T-helper 2 cell treated with Interferon-gamma antibody and Interleukin-4, amounts not matched to agents 5 μg/mL and 100 μg/mL, for 36 hours (primary cell): ENCODE data around the gene PPIP5K1.
"Not testable (repeated sequence)": the region's sequence is repeated elsewhere in the genome, so short reads cannot be mapped to it uniquely, and the experiment has no call there.

ENCODE experiments used
- DNase-seq: peaks from one replicate; pipeline ENCODE4 v3.0.0; 2021; ENCODE audit warnings: low spot score
- H3K27ac Mint-ChIP-seq: one replicate; pipeline ENCODE4 v1.8.0; 2021; ENCODE audit warnings: mild to moderate bottlenecking, mixed read lengths
- H3K27me3 Mint-ChIP-seq: one replicate; pipeline ENCODE4 v1.8.0; 2021; ENCODE audit warnings: low read depth, mixed read lengths
- H3K36me3 Mint-ChIP-seq: one replicate; pipeline ENCODE4 v1.8.0; 2021; ENCODE audit warnings: low read depth, mixed read lengths
- H3K4me1 Mint-ChIP-seq: one replicate; pipeline ENCODE4 v1.8.0; 2021; ENCODE audit warnings: low read depth, mixed read lengths
- H3K4me3 Mint-ChIP-seq: one replicate; pipeline ENCODE4 v1.8.0; 2022; ENCODE audit warnings: mild to moderate bottlenecking, moderate library complexity, mixed read lengths
- H3K9me3 Mint-ChIP-seq: one replicate; pipeline ENCODE4 v1.8.0; 2021; ENCODE audit warnings: mixed read lengths

PPIP5K1 gene

DNA sequence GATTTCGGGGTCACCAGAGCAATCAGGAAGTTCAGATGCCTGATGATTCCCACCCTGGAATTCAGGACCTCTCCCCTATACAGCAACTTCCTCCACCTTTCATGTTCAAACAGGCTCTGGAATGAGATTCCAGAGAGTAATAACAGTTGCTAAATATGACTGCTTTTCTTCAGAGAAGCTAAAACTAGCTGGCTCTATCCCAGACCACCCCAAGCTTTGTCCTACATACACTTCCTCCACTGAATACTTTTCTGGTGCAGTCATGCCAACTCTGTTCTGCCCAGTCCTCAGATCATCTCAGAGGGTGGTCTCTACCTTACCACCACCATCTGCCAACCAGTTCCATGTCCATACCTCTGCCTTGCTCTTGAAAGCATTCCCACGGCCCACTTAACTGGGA, 23.4 kb downstream of the PPIP5K1 start:
- not testable (repeated sequence) for H3K4me3 Mint-ChIP-seq, H3K27ac Mint-ChIP-seq, H3K9me3 Mint-ChIP-seq, H3K4me1 Mint-ChIP-seq, H3K27me3 Mint-ChIP-seq, DNase-seq, H3K36me3 Mint-ChIP-seq

DNA sequence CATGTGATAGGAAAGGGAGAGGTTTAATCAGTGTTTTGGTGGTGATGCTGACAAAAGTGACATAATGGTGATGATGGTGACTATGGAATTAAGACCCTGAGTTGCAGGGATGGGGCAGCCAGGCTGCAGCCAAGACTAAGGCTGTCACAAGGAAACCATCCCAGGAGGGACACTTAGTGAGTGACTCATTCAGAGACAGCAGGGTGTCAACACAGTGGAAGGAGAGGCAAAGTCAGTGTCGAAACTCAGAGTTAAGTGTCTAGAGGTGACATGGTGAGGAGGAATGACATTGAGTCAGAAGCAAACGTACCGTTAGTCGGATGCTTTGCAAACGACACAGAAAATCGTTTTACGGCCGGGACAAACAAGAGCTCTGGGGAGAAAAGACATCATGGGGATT, 26.2 kb downstream of the PPIP5K1 start:
- not testable (repeated sequence) for H3K27ac Mint-ChIP-seq, H3K36me3 Mint-ChIP-seq, H3K9me3 Mint-ChIP-seq, H3K27me3 Mint-ChIP-seq, H3K4me3 Mint-ChIP-seq, H3K4me1 Mint-ChIP-seq, DNase-seq

DNA sequence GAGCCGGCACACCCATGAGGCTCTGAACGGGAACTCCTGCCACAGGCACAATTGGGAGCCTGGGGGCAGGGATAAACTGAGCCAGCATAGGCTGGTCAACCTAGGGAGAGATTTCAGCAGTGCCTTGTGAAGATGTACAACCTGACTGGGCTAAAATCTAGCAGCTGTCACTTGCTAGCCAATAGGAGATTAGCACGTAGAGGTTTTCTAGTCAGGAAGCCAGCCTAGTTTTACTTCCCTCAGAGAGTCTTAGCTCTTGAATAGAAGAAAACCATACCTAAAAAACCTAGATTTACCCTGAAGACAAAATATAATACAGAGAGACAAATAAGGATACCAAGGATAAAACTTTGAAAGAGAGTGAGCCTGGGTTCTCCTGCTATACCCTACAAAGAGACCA, 27.3 kb downstream of the PPIP5K1 start:
- H3K36me3 Mint-ChIP-seq, H3K4me3 Mint-ChIP-seq, H3K9me3 Mint-ChIP-seq, DNase-seq, H3K27ac Mint-ChIP-seq, H3K4me1 Mint-ChIP-seq, H3K27me3 Mint-ChIP-seq: not testable (repeated sequence)

DNA sequence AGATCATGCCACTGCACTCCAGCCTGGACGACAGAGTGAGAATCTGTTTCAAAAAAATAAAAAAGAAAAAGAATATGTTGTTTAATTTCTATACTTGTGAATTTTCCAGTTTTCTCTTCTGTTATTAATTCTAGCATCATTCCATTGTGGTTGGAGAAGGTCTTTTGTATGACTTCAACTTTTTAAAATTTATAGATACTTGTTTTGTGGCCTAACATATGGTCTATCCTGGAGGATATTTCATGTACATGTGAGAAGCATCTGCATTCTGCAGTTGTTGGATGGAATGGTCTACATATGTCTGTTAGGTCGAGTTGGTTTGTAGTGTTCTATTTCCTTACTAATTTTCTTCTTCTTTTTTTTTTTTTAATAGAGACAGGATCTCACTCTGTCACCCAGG, 37.0 kb downstream of the PPIP5K1 start:
- H3K27me3 Mint-ChIP-seq, result no peaks in the 10 kb centered on the region
- H3K36me3 Mint-ChIP-seq, result peaks cover 3% of the 10 kb centered on the region
- H3K4me3 Mint-ChIP-seq, result no peak overlapping the region
- H3K27ac Mint-ChIP-seq, result no peak overlapping the region
- DNase-seq, result no peak
- no peaks in the 10 kb centered on the region for H3K9me3 Mint-ChIP-seq
- H3K4me1 Mint-ChIP-seq, result no peaks in the 10 kb centered on the region

DNA sequence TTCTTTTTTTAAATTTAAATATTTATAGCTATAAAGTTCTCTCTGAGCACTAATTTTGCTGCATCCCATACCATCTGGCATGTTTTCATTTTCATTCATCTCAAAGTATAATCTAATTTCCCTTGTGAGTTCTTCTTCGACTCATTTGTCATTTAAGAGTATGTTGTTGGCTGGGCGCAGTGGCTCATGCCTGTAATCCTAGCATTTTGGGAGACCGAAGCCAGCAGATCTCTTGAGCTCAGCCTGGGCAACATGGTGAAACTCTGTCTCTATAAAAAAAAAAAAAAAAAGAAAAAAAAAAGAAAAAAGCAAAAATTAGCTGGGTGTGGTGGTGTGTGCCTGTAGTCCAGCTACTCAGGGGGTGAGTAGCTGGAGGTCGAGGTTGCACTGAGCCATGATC, 37.8 kb downstream of the PPIP5K1 start:
- Mint-ChIP-seq H3K36me3 (peaks cover 3% of the 10 kb centered on the region), H3K4me1 (no peaks in the 10 kb centered on the region), H3K4me3 (no peak overlapping the region), H3K27ac (no peak overlapping the region), H3K27me3 (no peaks in the 10 kb centered on the region), H3K9me3 (peaks cover 5% of the 10 kb centered on the region)
- no peak for DNase-seq

DNA sequence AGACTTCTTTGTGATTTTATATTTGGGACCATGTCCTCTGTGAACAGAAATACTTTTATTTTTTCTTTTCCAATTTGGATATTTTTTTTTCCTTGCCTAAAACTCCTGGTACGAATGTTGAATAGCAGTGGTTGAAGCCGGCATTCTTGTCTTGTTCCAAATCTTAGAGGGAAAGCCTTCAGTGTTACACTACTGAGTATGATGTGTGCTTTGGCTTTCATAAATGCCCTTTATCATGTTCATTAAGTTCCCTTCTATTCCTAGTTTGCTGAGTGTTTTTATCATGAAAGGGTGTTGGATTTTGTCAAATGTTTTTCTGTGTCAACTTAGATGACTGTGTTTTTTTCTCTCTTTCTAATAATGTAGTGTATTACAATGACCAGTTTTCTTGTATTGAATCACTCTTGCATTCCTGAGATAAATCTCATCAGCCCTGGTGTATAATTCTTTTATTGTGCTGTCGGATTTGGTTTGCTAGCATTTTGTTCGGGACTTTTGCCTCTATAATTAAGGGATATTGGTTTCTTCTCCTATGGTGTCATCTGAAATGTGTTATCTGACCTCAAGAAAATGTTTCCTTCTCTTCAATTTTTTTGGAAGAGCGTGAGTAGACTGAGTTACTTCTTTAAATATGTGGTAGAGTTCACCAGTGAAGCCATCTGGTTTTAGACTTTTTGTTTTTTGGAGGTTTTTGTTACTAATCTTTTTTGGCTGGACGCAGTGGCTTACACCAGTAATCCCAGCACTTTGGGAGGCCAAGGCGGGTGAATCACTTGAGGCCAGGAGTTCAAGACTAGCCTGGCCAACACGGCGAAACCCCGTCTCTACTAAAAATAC, 39.3 kb downstream of the PPIP5K1 start:
- no peak for DNase-seq
- Mint-ChIP-seq H3K27me3 (no peaks in the 10 kb centered on the region), H3K4me1 (no peaks in the 10 kb centered on the region), H3K36me3 (peaks cover 2% of the 10 kb centered on the region), H3K4me3 (no peak overlapping the region), H3K27ac (no peak overlapping the region), H3K9me3 (peaks cover 6% of the 10 kb centered on the region)

DNA sequence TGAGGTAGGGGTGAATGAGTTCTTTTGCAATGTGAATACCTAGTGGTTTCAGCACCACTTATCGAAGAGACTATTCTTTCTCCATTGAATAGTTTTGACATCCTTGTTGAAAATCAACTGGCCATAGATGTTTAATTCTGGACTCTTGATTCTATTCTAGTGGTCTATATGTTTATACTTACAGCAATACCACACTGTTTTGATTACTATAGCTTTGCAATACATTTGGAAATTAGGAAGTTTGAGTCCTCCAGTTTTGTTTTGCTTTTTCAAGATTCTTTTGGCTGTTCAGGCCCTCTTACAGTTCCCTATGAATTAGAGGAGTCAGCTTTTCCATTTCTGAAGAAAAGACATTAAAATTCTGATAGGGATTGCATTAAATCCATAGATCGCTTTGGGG, 42.5 kb downstream of the PPIP5K1 start:
- no peak overlapping the region for H3K4me3 Mint-ChIP-seq
- H3K27ac Mint-ChIP-seq, result no peak overlapping the region
- H3K27me3 Mint-ChIP-seq, result no peaks in the 10 kb centered on the region

DNA sequence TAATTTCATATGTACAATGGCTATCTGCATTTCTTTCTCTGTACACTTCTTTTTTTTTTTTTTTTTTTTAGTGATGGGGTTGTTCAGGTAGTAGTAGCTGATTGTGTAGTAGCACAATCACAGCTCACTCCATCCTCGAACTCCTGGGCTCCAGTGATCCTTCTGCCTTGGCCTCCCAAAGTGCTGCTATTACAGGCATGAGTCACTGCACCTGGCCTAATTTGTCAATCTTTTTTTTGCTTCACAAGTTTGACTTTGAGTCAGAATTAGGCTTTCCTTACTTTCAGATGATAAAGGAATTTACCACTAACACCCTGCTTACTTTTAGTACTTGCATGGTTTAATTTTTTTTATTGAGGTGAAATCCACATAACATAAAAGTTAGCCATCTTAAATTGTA, 44.6 kb downstream of the PPIP5K1 start:
- Mint-ChIP-seq H3K4me3 (no peak overlapping the region), H3K36me3 (peaks cover 2% of the 10 kb centered on the region), H3K27ac (no peak overlapping the region), H3K9me3 (peaks cover 6% of the 10 kb centered on the region), H3K4me1 (peaks cover 3% of the 10 kb centered on the region), H3K27me3 (no peaks in the 10 kb centered on the region)
- no peak for DNase-seq

More for the DNA sequence above, 42.5 kb downstream of the PPIP5K1 start:
- Mint-ChIP-seq H3K36me3 (peaks cover 2% of the 10 kb centered on the region), H3K4me1 (no peaks in the 10 kb centered on the region), H3K9me3 (peaks cover 6% of the 10 kb centered on the region)
- DNase-seq, result no peak

DNA sequence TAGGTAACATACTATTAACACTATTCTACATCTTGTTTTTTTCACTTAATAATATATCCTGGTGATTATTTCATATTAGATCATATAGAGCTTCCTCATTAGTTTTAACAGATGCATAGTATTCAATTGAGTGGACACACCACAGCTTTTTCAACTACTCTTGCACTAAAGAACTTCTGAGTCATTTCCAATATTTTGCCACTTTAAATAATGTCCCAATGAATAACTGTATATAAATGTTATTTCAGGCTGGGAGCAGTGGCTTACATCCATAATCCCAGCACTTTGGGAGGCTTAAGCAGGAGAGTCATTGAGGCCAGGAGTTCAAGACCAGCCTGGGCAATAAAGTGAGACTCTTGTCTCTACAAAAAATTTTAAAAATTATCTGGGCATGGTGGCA, 45.7 kb downstream of the PPIP5K1 start:
- Mint-ChIP-seq H3K4me1 (peaks cover 3% of the 10 kb centered on the region), H3K4me3 (no peak overlapping the region), H3K27me3 (no peaks in the 10 kb centered on the region), H3K36me3 (peaks cover 2% of the 10 kb centered on the region), H3K9me3 (peaks cover 6% of the 10 kb centered on the region), H3K27ac (no peak overlapping the region)
- DNase-seq, result no peak

DNA sequence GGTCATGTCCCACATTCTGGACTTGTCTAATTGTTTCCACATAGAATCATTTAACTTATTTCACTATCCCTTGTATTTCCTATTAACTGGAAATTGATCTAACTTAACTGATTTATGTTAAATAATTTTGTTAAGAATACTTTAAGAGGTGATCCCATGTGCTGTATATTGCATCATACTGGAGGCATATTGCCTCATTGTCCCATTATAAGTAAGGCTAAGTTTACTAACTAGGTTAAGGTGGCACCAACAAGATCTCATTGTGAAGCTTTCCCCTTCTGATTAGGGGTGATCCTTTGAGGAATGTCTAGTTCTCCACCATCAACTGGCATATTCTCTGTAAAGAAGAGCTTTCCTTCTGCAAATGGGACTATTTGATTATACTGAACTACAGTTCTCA, 48.2 kb downstream of the PPIP5K1 start:
- peaks cover 3% of the 10 kb centered on the region for H3K4me1 Mint-ChIP-seq
- H3K9me3 Mint-ChIP-seq, result no peaks in the 10 kb centered on the region
- DNase-seq, result no peak
- no peak overlapping the region for H3K4me3 Mint-ChIP-seq
- no peaks in the 10 kb centered on the region for H3K27me3 Mint-ChIP-seq
- H3K27ac Mint-ChIP-seq, result no peak overlapping the region
- H3K36me3 Mint-ChIP-seq, result no peaks in the 10 kb centered on the region

DNA sequence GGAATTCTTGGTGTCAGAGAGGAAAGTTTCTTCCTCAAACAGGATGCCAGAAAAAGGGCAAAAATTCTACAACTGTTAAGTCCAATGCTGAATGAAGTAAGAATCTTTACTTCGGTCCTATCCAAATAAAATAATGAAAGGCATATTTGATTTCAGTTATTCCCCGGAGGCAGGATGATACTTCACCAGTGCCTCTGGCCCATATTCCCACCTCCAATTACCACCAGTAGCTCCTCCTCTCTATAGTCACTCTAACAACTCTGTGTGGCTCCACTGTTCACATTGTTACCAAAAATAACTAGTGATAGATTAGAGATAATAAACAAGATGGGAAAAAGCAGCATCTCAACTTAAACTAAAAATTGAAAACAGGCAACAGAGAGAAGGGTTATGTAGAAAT, 51.9 kb downstream of the PPIP5K1 start:
- Mint-ChIP-seq H3K4me1 (peaks cover 3% of the 10 kb centered on the region), H3K27me3 (no peaks in the 10 kb centered on the region), H3K36me3 (no peaks in the 10 kb centered on the region), H3K9me3 (no peaks in the 10 kb centered on the region), H3K27ac (no peak overlapping the region), H3K4me3 (no peak overlapping the region)
- no peak for DNase-seq

DNA sequence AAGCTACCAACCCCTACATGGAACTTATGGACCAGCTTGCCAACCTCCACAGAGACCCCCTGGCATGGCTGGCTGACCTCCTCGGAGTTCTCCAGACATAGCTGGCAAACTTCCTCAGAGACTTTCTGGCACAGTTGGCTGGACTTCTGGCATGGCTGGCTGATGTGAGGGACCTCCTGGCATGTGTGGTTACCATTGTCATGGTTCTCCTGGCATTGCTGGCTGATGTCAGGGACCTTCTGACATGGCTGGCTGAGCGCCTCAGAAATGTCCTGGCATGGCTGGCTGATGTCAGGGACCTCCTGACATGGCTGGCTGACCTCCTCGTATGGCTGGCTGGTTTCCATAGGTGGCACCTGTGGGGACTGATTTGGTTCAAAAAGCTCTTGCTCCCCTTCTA, 55.1 kb downstream of the PPIP5K1 start:
- H3K9me3 Mint-ChIP-seq, result no peaks in the 10 kb centered on the region
- no peaks in the 10 kb centered on the region for H3K36me3 Mint-ChIP-seq
- H3K27me3 Mint-ChIP-seq, result no peaks in the 10 kb centered on the region
- no peaks in the 10 kb centered on the region for H3K4me1 Mint-ChIP-seq
- no peak for DNase-seq
- H3K27ac Mint-ChIP-seq, result no peak overlapping the region
- H3K4me3 Mint-ChIP-seq, result no peak overlapping the region

DNA sequence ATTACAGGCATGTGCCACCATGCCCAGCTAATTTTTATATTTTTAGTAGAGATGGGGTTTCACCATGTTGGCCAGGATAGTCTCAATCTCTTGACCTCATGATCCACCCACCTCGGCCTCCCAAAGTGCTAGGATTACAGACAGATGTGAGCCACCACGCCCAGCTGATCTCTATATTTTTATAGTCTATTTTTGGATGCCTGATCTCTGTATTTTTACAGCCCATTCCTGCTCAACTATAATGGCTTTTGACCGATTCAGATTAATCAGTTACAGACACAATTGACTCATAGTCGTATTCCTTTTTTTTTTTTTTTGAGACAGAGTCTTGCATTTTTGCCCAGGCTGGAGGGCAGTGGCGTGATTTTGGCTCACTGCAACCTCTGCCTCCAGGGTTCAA, 57.2 kb downstream of the PPIP5K1 start:
- not testable (repeated sequence) for H3K4me3 Mint-ChIP-seq, H3K36me3 Mint-ChIP-seq, H3K27ac Mint-ChIP-seq, H3K4me1 Mint-ChIP-seq, H3K27me3 Mint-ChIP-seq, DNase-seq, H3K9me3 Mint-ChIP-seq

DNA sequence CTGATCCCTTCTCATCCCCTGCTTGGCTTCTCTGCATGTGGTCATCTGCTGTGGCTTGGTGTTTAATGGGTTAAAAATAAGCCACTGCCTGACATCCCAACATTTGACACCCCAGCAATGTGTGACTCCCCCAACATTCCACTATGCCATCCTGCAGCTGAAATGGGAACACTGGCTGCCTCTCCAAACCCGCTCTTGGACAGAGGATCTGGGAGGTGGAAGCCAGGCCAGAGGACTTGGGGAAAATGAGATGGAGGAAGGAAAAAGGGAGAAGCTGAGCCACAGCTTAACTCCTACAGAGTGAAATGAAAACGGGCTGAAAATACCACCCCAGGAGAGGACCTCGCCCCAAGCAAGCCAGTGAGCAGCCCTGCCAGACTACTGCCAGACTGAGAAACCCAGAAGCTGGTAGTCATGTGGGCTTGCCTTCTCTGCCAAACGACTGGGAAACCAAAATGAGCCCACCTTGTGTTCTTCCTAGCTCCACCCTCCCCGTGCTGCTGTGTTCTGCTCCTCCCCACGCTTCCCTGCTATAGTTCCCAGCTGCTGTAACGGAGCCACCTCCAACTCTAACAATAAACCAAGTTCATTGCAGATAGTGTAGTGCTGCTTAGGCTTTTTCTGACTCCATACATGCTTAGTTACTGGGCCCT, 58.9 kb downstream of the PPIP5K1 start:
- H3K27ac Mint-ChIP-seq, result no peak overlapping the region
- no peak overlapping the region for H3K4me3 Mint-ChIP-seq
- no peak for DNase-seq
- H3K4me1 Mint-ChIP-seq, result peaks cover 3% of the 10 kb centered on the region
- H3K27me3 Mint-ChIP-seq, result no peaks in the 10 kb centered on the region
- H3K36me3 Mint-ChIP-seq, result no peaks in the 10 kb centered on the region
- no peaks in the 10 kb centered on the region for H3K9me3 Mint-ChIP-seq
